A549 (cell line): ENCODE results near the gene HNRNPA1.

Experiments
- EHF ChIP-seq: fragments of 250-450 bp; sonication (Bioruptor Pico); IDR thresholded peaks from 2 replicates; pipeline ENCODE4 v1.5.0; 2020; ENCODE audit warnings: mild to moderate bottlenecking
- FOSL2 ChIP-seq, 2 experiments: fragments of 450-650 bp in 1 of 2; fragments of >200 bp in 1 of 2; sonication (Bioruptor Twin) in 1 of 2; formaldehyde crosslinking; IDR thresholded peaks; 2 replicates each; pipeline versions ENCODE4 v1.5.0 to v1.6.1; 2016 to 2020; ENCODE audit warnings: mild to moderate bottlenecking in 1 of 2, moderate library complexity in 1 of 2
- MAFK ChIP-seq: fragments of 450-650 bp; IDR thresholded peaks from 2 replicates; pipeline ENCODE4 v1.6.1; 2014; ENCODE audit not compliant: partially characterized antibody
- MYC ChIP-seq: IDR thresholded peaks from 2 replicates; pipeline ENCODE4 v1.6.1; 2012; ENCODE audit warnings: mild to moderate bottlenecking, inconsistent platforms, low read length, improper control_type of control experiment, borderline replicate concordance
- POLR2AphosphoS2 ChIP-seq: conservative IDR thresholded peaks from 2 replicates; pipeline ENCODE4 v1.6.1; 2012; ENCODE audit warnings: low read length, improper control_type of control experiment, inconsistent platforms
- RFX5 ChIP-seq: fragments of 450-650 bp; IDR thresholded peaks from 2 replicates; pipeline ENCODE4 v1.7.1; 2014; ENCODE audit warnings: antibody characterized with exemption, mild to moderate bottlenecking, moderate library complexity
- TP53 ChIP-seq: fragments of 250-450 bp; sonication (Bioruptor Pico); IDR thresholded peaks from 2 replicates; pipeline ENCODE4 v1.5.0; 2021; ENCODE audit warnings: mild to moderate bottlenecking, moderate library complexity
- TF ChIP-seq, protein P1 (sequence below): fragments of 450-650 bp; IDR thresholded peaks from 2 replicates; pipeline ENCODE4 v1.6.1; 2014; ENCODE audit warnings: antibody characterized with exemption
- TF ChIP-seq, protein P2 (sequence below): fragments of >200 bp; sonication (Bioruptor Twin); formaldehyde crosslinking; IDR thresholded peaks from 3 replicates; pipeline ENCODE4 v1.5.1; 2016
- TF ChIP-seq, protein P3 (sequence below): fragments of 200-600 bp; sonication (generic); IDR thresholded peaks from 2 replicates; pipeline ENCODE4 v1.6.1; 2016; ENCODE audit warnings: antibody characterized with exemption, mild to moderate bottlenecking, moderate library complexity

DNA sequence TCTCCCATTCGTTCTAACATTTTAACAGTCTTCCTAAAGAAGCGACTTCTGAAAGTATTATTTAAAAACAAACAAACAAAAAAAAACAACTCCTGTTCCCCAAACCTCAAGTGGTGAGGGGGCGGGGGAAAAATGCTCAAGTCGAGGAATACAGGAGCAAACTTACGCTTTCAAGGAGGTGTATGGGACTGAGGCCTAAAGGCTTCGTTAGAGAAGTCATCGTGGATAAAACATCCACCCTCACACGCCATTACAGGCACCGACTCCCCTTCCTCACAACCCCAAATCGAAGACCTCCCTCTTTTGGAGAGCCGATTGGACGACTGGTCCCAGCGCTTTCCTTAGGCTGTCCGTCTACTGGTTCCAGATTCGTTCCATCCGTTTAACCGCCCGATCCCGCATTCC, 1.3 kb upstream of the HNRNPA1 start:
- TF ChIP-seq, protein P1, sequence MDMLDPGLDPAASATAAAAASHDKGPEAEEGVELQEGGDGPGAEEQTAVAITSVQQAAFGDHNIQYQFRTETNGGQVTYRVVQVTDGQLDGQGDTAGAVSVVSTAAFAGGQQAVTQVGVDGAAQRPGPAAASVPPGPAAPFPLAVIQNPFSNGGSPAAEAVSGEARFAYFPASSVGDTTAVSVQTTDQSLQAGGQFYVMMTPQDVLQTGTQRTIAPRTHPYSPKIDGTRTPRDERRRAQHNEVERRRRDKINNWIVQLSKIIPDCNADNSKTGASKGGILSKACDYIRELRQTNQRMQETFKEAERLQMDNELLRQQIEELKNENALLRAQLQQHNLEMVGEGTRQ: no peak
- TF ChIP-seq TP53 (CRISPR knock-in tag): no peak
- no peak for TF ChIP-seq MYC
- TF ChIP-seq EHF (CRISPR knock-in tag): no peak
- TF ChIP-seq, protein P2, sequence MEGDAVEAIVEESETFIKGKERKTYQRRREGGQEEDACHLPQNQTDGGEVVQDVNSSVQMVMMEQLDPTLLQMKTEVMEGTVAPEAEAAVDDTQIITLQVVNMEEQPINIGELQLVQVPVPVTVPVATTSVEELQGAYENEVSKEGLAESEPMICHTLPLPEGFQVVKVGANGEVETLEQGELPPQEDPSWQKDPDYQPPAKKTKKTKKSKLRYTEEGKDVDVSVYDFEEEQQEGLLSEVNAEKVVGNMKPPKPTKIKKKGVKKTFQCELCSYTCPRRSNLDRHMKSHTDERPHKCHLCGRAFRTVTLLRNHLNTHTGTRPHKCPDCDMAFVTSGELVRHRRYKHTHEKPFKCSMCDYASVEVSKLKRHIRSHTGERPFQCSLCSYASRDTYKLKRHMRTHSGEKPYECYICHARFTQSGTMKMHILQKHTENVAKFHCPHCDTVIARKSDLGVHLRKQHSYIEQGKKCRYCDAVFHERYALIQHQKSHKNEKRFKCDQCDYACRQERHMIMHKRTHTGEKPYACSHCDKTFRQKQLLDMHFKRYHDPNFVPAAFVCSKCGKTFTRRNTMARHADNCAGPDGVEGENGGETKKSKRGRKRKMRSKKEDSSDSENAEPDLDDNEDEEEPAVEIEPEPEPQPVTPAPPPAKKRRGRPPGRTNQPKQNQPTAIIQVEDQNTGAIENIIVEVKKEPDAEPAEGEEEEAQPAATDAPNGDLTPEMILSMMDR: no peak
- no peak for TF ChIP-seq FOSL2 (IDR thresholded peaks at IDR 0.05)
- no peak for TF ChIP-seq FOSL2 (CRISPR knock-in tag; IDR thresholded peaks at IDR 0.05)
- TF ChIP-seq, protein P3, sequence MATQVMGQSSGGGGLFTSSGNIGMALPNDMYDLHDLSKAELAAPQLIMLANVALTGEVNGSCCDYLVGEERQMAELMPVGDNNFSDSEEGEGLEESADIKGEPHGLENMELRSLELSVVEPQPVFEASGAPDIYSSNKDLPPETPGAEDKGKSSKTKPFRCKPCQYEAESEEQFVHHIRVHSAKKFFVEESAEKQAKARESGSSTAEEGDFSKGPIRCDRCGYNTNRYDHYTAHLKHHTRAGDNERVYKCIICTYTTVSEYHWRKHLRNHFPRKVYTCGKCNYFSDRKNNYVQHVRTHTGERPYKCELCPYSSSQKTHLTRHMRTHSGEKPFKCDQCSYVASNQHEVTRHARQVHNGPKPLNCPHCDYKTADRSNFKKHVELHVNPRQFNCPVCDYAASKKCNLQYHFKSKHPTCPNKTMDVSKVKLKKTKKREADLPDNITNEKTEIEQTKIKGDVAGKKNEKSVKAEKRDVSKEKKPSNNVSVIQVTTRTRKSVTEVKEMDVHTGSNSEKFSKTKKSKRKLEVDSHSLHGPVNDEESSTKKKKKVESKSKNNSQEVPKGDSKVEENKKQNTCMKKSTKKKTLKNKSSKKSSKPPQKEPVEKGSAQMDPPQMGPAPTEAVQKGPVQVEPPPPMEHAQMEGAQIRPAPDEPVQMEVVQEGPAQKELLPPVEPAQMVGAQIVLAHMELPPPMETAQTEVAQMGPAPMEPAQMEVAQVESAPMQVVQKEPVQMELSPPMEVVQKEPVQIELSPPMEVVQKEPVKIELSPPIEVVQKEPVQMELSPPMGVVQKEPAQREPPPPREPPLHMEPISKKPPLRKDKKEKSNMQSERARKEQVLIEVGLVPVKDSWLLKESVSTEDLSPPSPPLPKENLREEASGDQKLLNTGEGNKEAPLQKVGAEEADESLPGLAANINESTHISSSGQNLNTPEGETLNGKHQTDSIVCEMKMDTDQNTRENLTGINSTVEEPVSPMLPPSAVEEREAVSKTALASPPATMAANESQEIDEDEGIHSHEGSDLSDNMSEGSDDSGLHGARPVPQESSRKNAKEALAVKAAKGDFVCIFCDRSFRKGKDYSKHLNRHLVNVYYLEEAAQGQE: no peak
- no peak for TF ChIP-seq RFX5
- TF ChIP-seq POLR2AphosphoS2: no peak
- TF ChIP-seq MAFK: no peak
